Fibroblast of skin of back (primary cell): Measurements from ENCODE around the gene ATP6V0D1. TPM values are rescaled to one million over a fixed set of nuclear protein-coding genes. Genes with fewer than 3 reads are reported as not detected.
"Not testable (repeated sequence)": the region's sequence is repeated elsewhere in the genome, so short reads cannot be mapped to it uniquely, and the experiment has no call there.

Source experiments
- DNase-seq: peaks from one replicate; pipeline ENCODE4 v3.0.0-alpha.2; 2013
- polyA plus RNA-seq, 2 experiments: library from polyadenylated mRNA; unstranded; fragments of 120-200 nt; gene quantifications; one replicate each; pipeline ENCODE4 v1.2.1, GENCODE V29; 2013; ENCODE audit not compliant: insufficient read length in 2 of 2

The ATP6V0D1 gene
- polyA plus RNA-seq (2013, experiment 1 of 2; ENCODE audit: insufficient read length) = 99.7 TPM
- polyA plus RNA-seq (2013, experiment 2 of 2; ENCODE audit: insufficient read length) = 85.1 TPM

DNA sequence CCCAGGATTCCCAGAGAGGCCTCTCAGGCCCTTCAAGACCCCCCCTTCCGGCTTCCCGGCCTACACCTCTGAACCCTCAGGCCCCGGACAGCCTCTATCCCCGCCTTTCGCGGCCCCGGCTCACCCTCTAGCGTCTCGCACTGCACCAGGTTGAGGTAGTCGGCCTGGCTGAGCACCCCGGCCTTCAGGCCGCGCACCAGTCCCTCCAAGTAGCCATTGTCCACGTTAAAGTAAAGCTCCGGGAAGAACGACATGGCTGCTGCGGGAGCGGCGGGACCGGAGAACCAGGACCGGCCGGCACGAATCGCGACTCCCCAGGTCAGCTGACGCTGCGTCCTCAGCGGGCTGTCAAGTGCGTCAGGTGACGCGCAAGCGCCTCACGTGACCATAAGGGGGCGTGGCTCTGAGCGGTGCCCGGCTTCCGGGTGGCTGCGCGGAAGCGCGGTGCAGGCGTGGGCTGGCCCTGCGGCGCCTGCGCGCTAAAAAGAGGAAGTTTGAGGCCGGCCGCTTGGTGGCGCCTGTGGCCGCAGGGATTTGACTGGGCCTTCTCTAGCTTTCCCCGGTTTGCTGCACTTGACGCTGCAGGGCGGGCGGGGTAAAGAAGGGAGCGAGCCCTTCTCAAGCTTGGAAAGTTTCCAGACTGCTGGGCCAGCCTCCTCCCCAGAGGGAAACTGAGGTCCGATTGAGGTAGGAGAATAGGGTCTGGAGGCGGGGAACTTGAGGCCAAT, at the start of gene ATP6V0D1:
ATP6V0D1 (minus strand) TSS at position 325 of the 728 bp plus-strand sequence; CDS start at position 254, 71 bp downstream.
- peak; percentile 96 for DNase-seq

DNA sequence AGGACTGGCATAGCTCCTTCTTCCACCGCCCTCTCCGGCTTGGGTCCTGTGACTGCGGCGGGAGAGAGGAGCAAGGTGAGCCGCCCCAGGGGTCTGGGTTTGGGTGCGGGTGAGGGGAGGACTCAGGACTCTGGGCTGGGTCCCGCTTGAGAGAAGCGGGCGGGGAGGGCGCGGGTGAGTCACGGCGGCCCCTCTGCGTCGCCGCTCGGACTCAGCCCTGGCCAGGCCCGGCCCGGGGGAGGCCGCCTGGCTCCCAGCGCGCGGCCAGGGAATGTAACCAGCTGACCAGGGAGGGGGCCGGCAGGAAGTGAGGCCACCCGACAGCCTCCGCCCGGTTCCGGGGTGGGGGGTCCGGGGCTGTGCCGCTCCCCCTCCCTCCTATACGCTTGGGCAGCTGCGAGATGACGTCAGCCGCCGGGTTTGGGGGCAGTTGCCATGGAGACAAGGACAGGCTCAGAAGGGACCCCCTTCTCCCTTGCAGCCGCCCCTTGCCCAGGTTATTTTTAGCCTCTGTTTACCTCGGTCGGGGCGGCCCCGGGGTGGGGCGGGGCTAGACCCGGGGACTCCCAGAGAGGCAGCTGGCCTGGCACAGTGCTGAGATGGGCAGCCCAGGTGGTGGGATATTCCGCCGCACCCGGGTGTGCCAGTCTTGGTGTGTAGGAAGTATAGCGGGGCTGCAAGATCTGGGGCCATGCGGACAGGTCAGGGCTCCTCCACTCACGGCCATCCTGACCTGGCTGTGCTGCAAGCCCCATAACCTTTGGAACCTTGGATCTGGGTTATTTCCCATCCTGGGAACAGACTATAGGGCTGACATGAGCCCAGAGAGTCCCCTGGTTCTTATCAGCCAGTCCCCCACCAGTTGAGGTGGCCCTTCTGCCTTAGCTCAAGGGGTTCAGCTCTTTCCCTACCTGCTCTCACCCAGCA, 49.3 kb upstream of the ATP6V0D1 start:
- DNase-seq = peak; percentile 81

DNA sequence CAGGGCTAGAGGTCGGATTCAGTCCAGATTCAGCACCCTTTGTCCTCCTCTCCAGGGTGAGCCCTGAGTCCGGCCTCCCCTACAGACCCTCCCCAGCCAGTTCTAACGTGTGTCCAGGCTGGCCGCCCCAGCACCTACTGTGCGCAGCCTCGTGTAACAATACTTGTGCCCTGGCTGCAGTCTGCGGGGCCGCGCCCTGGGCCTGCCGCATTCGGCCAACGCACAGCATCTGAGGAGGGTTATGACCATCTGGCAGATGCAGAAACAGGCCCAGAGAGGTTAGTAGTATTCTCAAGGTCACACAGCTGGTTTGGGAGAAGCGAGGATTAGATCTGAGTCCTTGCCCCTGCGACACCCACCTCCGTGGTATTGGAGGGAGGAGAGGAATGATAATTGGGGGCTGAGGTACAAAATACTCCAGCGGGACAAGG, 48.6 kb upstream of the ATP6V0D1 start:
- no peak for DNase-seq

DNA sequence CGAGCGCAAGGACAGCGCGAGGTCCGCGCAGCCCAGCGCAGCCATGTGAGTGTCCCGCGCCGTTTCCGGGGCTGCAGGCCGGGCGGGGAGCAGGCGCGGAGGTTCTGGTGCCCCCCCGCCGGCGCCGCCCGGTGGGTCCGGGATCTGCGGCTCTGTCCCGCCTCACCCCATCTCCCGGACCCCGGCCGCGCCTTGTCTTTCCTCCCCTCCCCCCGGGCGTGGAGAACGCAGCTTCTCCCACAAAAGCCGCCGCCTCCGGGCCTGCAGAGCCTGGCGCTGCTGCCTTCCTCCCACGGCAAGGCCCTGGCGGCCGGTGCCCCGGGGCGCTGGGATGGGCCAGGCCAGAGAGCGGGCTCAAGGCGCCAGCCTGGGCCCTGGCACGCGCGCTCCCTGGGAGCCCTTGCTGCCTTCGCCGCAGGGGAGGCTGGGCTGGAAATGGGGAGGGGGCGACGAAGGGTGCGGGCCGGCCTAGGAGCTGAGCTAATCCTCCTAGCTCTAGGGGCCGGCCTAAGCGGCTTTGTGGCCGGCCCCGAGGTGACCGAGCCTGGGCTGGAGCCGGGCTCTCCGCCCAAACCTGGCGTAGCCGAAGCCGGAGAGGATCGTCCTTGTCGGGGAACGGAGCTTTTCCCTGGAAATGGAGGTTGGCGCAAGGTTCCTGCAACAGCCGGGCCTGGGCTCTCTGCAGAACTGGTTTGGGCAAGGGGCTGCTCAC, 48.1 kb upstream of the ATP6V0D1 start:
- DNase-seq = peak; percentile 41

DNA sequence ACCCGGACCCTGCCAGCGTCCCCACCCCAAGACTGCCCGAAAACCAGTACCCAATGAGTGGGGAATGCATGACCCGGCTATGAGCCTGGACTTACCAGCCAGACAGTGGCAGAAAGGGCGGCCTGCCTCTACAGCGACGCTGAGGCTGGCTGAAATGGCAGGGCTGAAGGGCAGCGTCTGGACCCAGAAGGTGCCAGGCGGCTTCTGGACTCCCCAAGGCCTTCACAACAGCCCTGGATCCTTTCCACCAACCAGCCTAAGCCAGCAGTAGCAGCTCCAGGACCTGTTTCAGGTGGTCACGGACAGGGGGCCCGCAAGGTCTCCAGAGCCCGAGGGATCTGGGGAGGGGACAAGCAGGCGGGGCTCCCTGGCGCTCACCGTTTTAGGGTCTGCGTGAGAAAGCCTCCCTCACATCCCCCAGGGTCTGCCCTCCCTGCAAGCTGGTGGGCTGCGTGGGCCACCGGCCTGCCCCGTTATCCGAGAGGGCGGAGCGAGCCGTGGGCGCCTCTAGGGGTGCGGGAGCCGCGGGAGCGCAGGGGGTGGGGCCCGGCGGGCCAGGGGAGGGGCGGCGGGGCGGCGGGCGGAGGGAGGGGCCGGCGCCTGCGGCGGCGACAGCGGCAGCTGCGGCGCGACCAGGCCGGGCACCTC, 47.4 kb upstream of the ATP6V0D1 start, which contains the start of gene RIPOR1:
RIPOR1 (plus strand) TSS at position 608 of the 648 bp plus-strand sequence. CDS start 9,618 bp downstream, outside the sequence.
- DNase-seq = peak; percentile 45

DNA sequence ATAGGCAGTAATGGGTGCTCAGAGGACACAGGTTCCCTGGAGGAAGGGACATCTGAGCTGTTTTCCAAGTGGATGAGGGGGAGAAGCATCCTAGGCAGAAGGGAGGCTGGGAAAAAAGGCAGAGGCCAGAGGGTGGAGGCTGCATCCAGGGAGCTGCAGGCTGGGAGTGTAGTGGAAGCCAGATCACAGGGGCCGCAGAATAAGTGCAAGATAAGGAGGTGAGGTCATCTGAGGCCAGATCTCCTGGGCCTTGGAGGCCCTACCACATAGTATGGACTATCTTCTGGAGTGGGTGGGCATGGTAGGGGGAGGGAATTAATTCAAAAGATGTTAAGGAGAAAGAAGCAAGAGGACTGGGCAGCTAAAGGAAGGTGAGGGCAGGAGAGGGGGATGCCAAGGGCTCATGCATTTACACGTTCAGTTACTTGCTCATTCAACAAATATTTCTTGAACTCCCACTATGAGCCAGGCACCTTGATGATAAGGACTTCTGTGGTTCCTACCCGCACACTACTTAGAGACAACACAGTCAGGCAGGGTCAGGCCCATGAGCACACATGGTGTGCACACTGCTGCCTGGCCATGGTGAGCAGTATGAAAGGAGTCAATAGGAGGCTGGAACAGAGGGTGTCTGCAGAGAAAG, 45.3 kb upstream of the ATP6V0D1 start:
- DNase-seq = no peak

DNA sequence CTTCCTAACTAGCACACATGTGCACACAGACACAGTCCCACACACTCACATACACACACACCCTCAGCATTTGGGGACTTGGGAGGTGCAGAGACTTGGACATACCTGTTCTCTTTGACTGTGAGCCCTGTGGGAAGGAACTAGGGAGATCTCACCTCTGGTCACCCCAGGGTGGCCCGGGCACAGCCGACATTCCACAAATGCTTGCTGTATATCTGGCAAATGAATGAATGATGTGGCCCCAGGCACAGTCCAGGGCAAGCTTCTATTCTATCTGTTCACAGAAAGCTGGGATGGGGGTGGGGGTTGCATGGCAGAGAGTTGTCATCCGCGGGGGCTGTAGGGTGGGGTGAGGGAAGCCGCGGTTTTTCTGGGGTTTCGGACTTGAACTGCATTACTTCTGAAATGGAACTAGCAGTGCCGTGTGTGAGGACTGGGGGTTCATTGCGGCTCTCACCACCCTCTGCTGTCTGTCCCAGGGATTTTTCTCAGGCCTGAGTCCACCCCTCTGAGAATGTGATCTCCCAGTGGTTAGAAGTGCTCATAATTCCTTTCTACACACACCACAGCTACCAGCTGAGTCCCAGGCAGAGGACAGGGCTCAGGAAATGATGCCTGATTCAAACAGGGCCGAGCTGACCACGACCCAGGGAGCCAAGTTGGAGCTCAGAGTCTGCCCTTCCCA, 44.4 kb upstream of the ATP6V0D1 start:
- DNase-seq = peak; percentile 52

DNA sequence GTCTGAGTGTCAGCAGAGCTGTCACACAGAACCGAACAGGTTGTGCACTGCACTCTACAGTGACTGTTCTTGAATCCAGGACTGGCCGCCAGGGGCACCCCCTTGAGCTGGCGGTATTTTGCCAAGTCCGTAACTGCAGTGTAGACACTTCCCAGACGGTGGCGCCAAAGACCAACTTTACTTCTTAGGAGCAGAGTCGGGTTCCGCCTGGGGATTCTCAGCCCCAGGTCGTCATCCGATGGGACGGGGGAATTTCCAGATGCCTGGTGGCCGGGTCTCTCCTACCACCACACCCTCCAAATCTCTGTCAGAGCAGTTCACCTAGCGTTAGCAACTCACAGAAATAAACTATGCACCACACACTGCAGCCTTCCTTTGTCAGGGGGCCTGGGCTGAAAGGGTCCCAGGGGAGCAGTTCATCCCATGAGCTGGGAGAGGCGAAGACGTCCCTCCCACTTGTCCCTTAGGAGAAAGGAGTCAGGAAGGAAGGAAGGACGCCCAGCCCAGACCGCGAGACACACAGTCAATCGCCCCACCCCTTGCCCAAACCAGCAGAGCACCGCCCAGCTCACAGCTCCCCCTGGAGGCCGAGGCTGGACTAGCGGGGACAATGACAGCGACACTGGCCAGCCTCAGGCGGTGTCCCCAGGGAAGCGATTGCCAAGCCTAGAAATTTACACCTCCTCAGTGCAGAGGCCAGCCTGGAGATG, 40.3 kb upstream of the ATP6V0D1 start:
- DNase-seq = peak; percentile 95

DNA sequence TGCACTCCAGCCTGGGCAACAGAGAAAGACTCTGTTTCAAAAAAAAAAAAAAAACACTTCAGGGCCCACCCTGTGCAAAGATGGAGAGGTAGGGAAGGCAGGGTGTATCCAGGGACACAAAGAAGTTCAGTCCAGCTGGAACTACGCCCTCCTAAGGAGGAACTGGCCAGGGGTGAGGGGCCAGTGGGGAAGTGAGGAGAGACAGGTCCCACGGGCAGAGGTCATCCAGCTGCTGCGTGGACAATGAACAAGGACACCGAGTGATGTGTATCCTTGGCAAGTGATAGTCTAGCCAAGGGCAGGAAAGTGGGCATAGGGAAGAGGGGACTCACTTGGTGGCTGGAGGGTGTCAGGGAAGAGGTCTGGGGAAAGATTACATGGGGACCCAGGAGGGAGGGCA, 38.3 kb upstream of the ATP6V0D1 start:
- DNase-seq = no peak

DNA sequence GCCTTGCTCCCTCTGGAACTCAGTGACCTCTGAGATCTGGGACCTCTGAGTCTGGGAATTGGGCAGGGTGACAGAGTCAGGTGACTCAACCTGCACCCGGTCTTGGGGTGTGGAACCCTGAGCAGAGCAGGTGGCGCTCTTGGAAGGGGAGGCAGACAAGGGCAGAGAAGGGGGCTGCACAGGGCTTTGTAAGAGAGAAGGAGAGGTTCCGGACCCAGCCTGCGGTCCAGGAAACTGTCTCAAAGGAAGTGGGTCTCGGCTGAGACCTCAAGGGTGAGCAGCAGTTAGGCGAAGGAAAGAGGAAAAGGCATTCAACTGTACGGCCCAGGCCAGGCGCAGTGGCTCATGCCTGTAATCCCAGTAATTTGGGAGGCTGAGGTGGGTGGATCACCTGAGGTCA, 37.7 kb upstream of the ATP6V0D1 start:
- DNase-seq = no peak

DNA sequence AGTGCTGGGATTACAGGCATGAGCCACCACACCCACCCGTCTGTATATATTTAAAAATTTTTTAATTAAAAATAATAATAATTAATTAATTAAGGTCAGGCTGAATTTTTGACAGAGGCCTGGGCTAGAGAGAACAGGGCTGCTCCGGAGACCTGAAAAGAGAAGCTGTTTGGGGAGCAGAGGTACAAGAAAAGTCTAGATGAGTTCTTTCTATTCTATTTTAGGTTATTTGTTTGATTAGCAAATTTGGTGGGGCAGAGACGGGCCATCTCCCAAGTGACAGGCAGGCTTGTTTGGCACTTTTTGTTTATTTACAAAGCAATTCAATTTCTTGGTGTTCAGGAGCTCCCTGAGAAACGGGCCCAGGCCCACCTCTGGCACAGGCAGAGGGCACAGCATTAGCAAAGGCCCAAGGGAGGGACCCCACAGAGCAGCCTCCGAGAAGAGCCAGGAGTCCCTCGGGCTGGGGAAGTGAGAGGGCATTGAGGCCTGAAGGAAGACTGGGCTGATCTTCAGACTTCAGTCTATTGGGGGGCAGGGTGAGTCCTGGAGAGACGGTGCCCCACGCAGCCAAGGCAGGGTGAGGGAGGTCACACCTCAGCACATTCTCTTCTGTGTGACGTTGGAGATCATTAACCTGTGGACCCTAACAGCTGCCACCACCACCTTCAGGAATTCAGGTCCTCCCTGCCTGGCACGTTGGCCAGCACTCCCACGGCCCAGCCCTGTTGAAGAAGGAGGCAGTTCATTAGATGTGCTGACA, 36.9 kb upstream of the ATP6V0D1 start:
- DNase-seq = no peak

DNA sequence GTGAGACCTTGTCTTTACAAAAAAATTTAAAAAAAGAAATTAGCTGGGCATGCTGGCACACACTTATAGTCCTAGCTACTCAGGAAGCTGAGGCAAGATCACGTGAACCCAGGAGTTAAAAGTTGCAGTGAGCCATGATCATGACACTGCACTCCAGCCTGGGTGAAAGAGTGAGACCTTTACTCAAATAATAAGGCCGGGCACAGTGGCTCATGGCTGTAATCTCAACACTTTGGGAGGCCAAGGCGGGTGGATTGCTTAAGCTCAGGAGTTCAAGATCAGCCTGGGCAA, 36.1 kb upstream of the ATP6V0D1 start:
- DNase-seq = no peak

DNA sequence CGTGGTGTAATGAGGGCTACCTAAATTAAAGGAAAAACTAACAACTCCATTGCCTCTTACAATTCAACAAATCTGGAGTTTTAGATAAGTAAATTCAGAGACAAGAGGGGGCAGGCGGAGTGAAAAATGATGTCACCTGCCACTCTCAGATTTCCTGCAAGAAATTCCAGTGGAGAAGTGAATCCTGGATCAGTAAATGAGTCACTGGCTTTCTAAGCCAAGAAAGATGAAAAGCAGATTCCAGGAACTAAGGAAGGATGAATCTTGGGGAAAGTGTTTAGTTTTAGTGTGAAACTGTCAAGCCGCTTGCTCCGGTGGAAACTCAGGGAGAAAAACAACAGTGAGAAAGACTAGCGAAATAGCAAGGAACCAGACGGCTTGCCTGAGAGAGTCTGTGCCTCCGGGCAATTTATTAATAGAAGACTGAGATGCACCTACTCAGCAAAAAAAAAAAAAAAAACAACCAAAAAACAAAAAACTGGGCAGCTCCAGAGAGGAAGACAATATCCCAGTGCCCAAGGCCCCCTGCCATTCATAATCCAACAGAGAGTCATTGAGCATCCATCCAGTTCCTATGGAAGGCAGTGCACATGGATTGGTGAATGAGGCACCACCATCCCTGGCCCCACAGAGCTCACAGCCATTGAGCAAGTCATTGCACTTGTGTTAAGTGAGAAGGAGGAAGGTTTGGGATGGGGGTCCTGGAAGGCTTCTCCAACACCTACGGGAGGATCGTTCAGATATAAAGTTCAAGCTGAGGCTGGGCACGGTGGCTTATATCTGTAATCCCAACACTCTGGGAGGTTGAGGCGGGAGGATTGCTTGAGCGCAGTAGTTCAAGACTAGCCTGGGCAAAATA, 35.6 kb upstream of the ATP6V0D1 start:
- DNase-seq = peak; percentile 78

DNA sequence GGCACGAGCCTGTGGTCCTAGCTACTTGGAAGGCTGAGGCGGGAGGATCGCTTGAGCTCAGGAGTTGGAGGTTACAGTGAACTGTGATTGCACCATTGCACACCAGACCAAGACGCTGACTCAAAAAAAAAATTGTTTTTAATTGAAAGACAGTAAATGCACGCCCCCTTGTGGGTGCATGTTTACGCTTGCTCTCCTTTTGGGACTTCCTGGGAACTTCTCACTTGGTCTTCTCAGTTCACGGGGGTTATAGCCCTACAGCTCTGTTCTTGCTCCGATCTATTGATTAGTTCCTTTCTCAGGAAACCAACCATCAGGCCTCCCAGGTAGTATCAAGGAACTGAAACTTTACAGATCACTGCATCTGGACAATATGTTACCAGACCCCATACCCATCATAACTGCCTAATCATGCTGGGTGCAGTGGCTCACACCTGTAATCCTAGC, 33.4 kb upstream of the ATP6V0D1 start:
- peak; percentile 75 for DNase-seq

DNA sequence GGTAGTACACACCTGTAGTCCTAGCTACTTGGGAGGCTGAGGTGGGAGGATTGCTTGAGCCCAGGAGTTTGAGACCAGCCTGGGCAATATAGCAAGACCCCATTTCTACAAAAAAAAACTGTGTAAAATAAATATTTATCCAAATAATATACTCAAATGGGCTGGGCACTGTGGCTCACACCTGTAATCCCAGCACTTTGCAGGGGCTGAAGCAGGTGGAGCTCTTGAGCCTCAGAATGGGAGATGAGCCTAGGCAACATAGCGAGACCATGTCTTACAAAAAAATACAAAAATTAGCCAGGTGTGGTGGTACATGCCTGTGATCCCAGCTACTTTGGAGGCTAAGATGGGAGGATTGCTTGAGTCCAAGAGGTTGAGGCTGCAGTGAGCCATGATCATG, 32.9 kb upstream of the ATP6V0D1 start:
- DNase-seq = not testable (repeated sequence)

DNA sequence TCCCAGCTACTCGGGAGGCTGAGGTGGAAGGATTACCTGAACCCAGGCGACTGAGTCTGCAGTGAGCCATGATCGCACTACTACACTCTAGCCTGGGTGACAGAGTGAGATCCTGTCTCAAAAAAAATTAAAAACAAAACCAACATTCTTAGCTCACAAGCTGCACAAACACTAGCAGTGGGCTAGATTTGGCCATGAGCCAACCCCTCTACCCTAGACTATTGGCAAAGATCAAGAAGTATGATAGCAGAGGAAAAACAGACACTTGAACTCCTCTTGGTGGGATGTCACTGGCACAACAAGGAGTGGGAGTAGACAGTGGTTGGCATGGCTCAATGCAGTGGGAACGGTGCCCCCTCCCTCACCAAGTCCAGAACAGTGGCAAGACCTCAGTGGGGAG, 28.1 kb upstream of the ATP6V0D1 start:
- DNase-seq = no peak

DNA sequence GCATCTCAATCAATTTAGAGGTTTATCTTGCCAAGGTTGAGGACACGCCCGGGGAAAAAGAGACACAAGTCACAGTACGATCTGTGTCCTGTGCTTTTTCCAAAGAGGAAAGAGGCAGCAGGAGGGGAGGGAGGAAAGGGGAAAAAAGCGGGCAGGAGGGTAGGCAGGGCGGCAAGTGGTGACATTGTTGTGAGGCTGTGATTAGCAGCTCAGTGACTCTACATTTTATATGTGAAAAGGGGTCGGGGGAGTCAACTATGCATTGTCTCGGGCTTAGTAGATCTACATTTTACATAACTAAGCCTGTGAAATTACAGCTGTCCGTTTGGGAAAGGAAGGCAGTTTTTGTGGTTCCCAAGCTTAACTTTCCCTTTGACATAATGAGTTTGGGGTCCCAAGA, 25.5 kb upstream of the ATP6V0D1 start:
- no peak for DNase-seq
